ENCODE measurements around the gene KCND1.
"Not testable (repeated sequence)": the region's sequence is repeated elsewhere in the genome, so short reads cannot be mapped to it uniquely, and the experiment has no call there.

The KCND1 gene

GRCh38 chrX:48989483-48989882 is 17.8 kb upstream of the KCND1 start:
- no peak overlapping the region for H3K4me3 ChIP-seq (replicated peaks; ENCODE audit: low read depth, low read length)
- DNase-seq (ENCODE audit: low read depth), result peak; percentile 40
- TF ChIP-seq CTCF (IDR thresholded peaks at IDR 0.05; ENCODE audit: low read length, missing control alignments), result no peak

- DNase-seq (ENCODE audit: low read depth), result no peak
- TF ChIP-seq CTCF (IDR thresholded peaks at IDR 0.05; ENCODE audit: low read length, missing control alignments), result no peak
- H3K4me3 ChIP-seq (replicated peaks; ENCODE audit: low read depth, low read length), result no peak overlapping the region
Observed at GRCh38 chrX:48983896-48984295, 12.3 kb upstream of the KCND1 start.

GRCh38 chrX:48983081-48983480 is 11.4 kb upstream of the KCND1 start:
- no peak for DNase-seq (ENCODE audit: low read depth)

GRCh38 chrX:48981178-48981577 is 9.5 kb upstream of the KCND1 start:
- DNase-seq (ENCODE audit: low read depth), result no peak
- TF ChIP-seq CTCF (IDR thresholded peaks at IDR 0.05; ENCODE audit: low read length, missing control alignments), result no peak
- H3K4me3 ChIP-seq (replicated peaks; ENCODE audit: low read depth, low read length), result no peak overlapping the region

More at GRCh38 chrX:48983081-48983480, 11.4 kb upstream of the KCND1 start:
- TF ChIP-seq CTCF (IDR thresholded peaks at IDR 0.05; ENCODE audit: low read length, missing control alignments), result no peak
- no peak overlapping the region for H3K4me3 ChIP-seq (replicated peaks; ENCODE audit: low read depth, low read length)

GRCh38 chrX:48980341-48980740 is 8.7 kb upstream of the KCND1 start:
- H3K4me3 ChIP-seq (replicated peaks; ENCODE audit: low read depth, low read length); DNase-seq (ENCODE audit: low read depth): not testable (repeated sequence)

- no peak for DNase-seq (ENCODE audit: low read depth)
- H3K4me3 ChIP-seq (replicated peaks; ENCODE audit: low read depth, low read length), result no peak overlapping the region
- no peak for TF ChIP-seq CTCF (IDR thresholded peaks at IDR 0.05; ENCODE audit: low read length, missing control alignments)
Observed at GRCh38 chrX:48978226-48978625, 6.6 kb upstream of the KCND1 start.

GRCh38 chrX:48976086-48976485 is 4.4 kb upstream of the KCND1 start:
- no peak overlapping the region for H3K4me3 ChIP-seq (replicated peaks; ENCODE audit: low read depth, low read length)
- TF ChIP-seq CTCF (IDR thresholded peaks at IDR 0.05; ENCODE audit: low read length, missing control alignments), result no peak
- no peak for DNase-seq (ENCODE audit: low read depth)

- DNase-seq (ENCODE audit: low read depth), result no peak
- H3K4me3 ChIP-seq (replicated peaks; ENCODE audit: low read depth, low read length), result no peak overlapping the region
- no peak for TF ChIP-seq CTCF (IDR thresholded peaks at IDR 0.05; ENCODE audit: low read length, missing control alignments)
Observed at GRCh38 chrX:48975541-48975940, 3.9 kb upstream of the KCND1 start.
